T-helper 1 cell treated with Interleukin-12 subunit alpha and Interleukin-12 subunit beta and Interleukin-4 antibody, amounts not matched to agents 30 μg/mL and 1 μg/mL, for 36 hours (primary cell): ENCODE results near the gene RALGPS2.

Source experiments
- H3K27ac Mint-ChIP-seq: one replicate; pipeline ENCODE4 v1.8.0; 2021; ENCODE audit warnings: mild to moderate bottlenecking, mixed read lengths
- H3K27me3 Mint-ChIP-seq: one replicate; pipeline ENCODE4 v1.8.0; 2021; ENCODE audit warnings: low read depth, mixed read lengths
- H3K36me3 Mint-ChIP-seq: one replicate; pipeline ENCODE4 v1.8.0; 2021; ENCODE audit warnings: low read depth, mixed read lengths
- H3K4me1 Mint-ChIP-seq: one replicate; pipeline ENCODE4 v1.8.0; 2021; ENCODE audit warnings: low read depth, mixed read lengths
- H3K4me3 Mint-ChIP-seq: one replicate; pipeline ENCODE4 v1.8.0; 2021; ENCODE audit warnings: mild to moderate bottlenecking, moderate library complexity, mixed read lengths
- H3K9me3 Mint-ChIP-seq: one replicate; pipeline ENCODE4 v1.8.0; 2021; ENCODE audit warnings: mixed read lengths

RALGPS2 gene

GRCh38 chr1:178874966-178875365, 149.9 kb downstream of the RALGPS2 start:
- no peaks in the 10 kb centered on the region for H3K9me3 Mint-ChIP-seq
- H3K36me3 Mint-ChIP-seq = no peaks in the 10 kb centered on the region

GRCh38 chr1:178875936-178876335, 150.9 kb downstream of the RALGPS2 start:
- Mint-ChIP-seq H3K4me3 (no peak overlapping the region), H3K4me1 (no peaks in the 10 kb centered on the region), H3K36me3 (no peaks in the 10 kb centered on the region), H3K27ac (no peak overlapping the region), H3K27me3 (no peaks in the 10 kb centered on the region), H3K9me3 (no peaks in the 10 kb centered on the region)

More at GRCh38 chr1:178874966-178875365, 149.9 kb downstream of the RALGPS2 start:
- H3K4me1 Mint-ChIP-seq = no peaks in the 10 kb centered on the region
- H3K4me3 Mint-ChIP-seq = no peak overlapping the region
- H3K27me3 Mint-ChIP-seq = no peaks in the 10 kb centered on the region
- H3K27ac Mint-ChIP-seq = no peak overlapping the region

- H3K36me3 Mint-ChIP-seq = no peaks in the 10 kb centered on the region
- no peak overlapping the region for H3K27ac Mint-ChIP-seq
- no peaks in the 10 kb centered on the region for H3K27me3 Mint-ChIP-seq
- no peaks in the 10 kb centered on the region for H3K4me1 Mint-ChIP-seq
- H3K9me3 Mint-ChIP-seq = no peaks in the 10 kb centered on the region
- no peak overlapping the region for H3K4me3 Mint-ChIP-seq
Observed at GRCh38 chr1:178877896-178878295, 152.9 kb downstream of the RALGPS2 start.

- H3K27ac Mint-ChIP-seq = no peak overlapping the region
- H3K4me1 Mint-ChIP-seq = no peaks in the 10 kb centered on the region
- H3K9me3 Mint-ChIP-seq = no peaks in the 10 kb centered on the region
- H3K36me3 Mint-ChIP-seq = no peaks in the 10 kb centered on the region
- no peak overlapping the region for H3K4me3 Mint-ChIP-seq
- H3K27me3 Mint-ChIP-seq = no peaks in the 10 kb centered on the region
Observed at GRCh38 chr1:178881950-178882349, 156.9 kb downstream of the RALGPS2 start.

- Mint-ChIP-seq H3K4me1 (no peaks in the 10 kb centered on the region), H3K4me3 (no peak overlapping the region), H3K36me3 (no peaks in the 10 kb centered on the region), H3K27me3 (no peaks in the 10 kb centered on the region), H3K27ac (no peak overlapping the region), H3K9me3 (no peaks in the 10 kb centered on the region)
Observed at GRCh38 chr1:178885869-178886268, 160.8 kb downstream of the RALGPS2 start.

GRCh38 chr1:178886551-178886950, 161.5 kb downstream of the RALGPS2 start:
- Mint-ChIP-seq H3K27ac (no peak overlapping the region), H3K9me3 (no peaks in the 10 kb centered on the region), H3K36me3 (no peaks in the 10 kb centered on the region), H3K27me3 (no peaks in the 10 kb centered on the region), H3K4me3 (no peak overlapping the region), H3K4me1 (no peaks in the 10 kb centered on the region)

GRCh38 chr1:178895928-178896327, 170.9 kb downstream of the RALGPS2 start:
- H3K27ac Mint-ChIP-seq = no peak overlapping the region
- no peaks in the 10 kb centered on the region for H3K27me3 Mint-ChIP-seq
- peaks cover 3% of the 10 kb centered on the region for H3K4me1 Mint-ChIP-seq
- no peaks in the 10 kb centered on the region for H3K9me3 Mint-ChIP-seq
- peaks cover 2% of the 10 kb centered on the region for H3K36me3 Mint-ChIP-seq
- H3K4me3 Mint-ChIP-seq = no peak overlapping the region

GRCh38 chr1:178898401-178898800, 173.4 kb downstream of the RALGPS2 start:
- no peaks in the 10 kb centered on the region for H3K27me3 Mint-ChIP-seq
- no peak overlapping the region for H3K4me3 Mint-ChIP-seq
- H3K36me3 Mint-ChIP-seq = peaks cover 2% of the 10 kb centered on the region
- H3K9me3 Mint-ChIP-seq = no peaks in the 10 kb centered on the region
- H3K27ac Mint-ChIP-seq = no peak overlapping the region
- peaks cover 3% of the 10 kb centered on the region for H3K4me1 Mint-ChIP-seq

- Mint-ChIP-seq H3K9me3 (no peaks in the 10 kb centered on the region), H3K4me3 (no peak overlapping the region), H3K4me1 (peaks cover 3% of the 10 kb centered on the region), H3K27me3 (no peaks in the 10 kb centered on the region), H3K36me3 (peaks cover 2% of the 10 kb centered on the region), H3K27ac (no peak overlapping the region)
Observed at GRCh38 chr1:178899402-178899801, 174.4 kb downstream of the RALGPS2 start.

GRCh38 chr1:178901482-178902125, 176.6 kb downstream of the RALGPS2 start:
- no peaks in the 10 kb centered on the region for H3K9me3 Mint-ChIP-seq
- no peak overlapping the region for H3K4me3 Mint-ChIP-seq
- peaks cover 3% of the 10 kb centered on the region for H3K4me1 Mint-ChIP-seq
- H3K27ac Mint-ChIP-seq = no peak overlapping the region
- no peaks in the 10 kb centered on the region for H3K36me3 Mint-ChIP-seq
- no peaks in the 10 kb centered on the region for H3K27me3 Mint-ChIP-seq

GRCh38 chr1:178908358-178908757, 183.3 kb downstream of the RALGPS2 start:
- H3K9me3 Mint-ChIP-seq = peaks cover 8% of the 10 kb centered on the region
- no peaks in the 10 kb centered on the region for H3K36me3 Mint-ChIP-seq
- H3K27me3 Mint-ChIP-seq = peaks cover 4% of the 10 kb centered on the region
- H3K4me1 Mint-ChIP-seq = no peaks in the 10 kb centered on the region
- no peak overlapping the region for H3K27ac Mint-ChIP-seq
- no peak overlapping the region for H3K4me3 Mint-ChIP-seq

- peaks cover 8% of the 10 kb centered on the region for H3K9me3 Mint-ChIP-seq
- H3K4me3 Mint-ChIP-seq = no peak overlapping the region
- no peaks in the 10 kb centered on the region for H3K36me3 Mint-ChIP-seq
- H3K27me3 Mint-ChIP-seq = peaks cover 4% of the 10 kb centered on the region
- H3K4me1 Mint-ChIP-seq = no peaks in the 10 kb centered on the region
- H3K27ac Mint-ChIP-seq = no peak overlapping the region
Observed at GRCh38 chr1:178910023-178910422, 185.0 kb downstream of the RALGPS2 start.

- peaks cover 8% of the 10 kb centered on the region for H3K9me3 Mint-ChIP-seq
- no peak overlapping the region for H3K27ac Mint-ChIP-seq
- peaks cover 11% of the 10 kb centered on the region for H3K27me3 Mint-ChIP-seq
- no peak overlapping the region for H3K4me3 Mint-ChIP-seq
- no peaks in the 10 kb centered on the region for H3K36me3 Mint-ChIP-seq
- no peaks in the 10 kb centered on the region for H3K4me1 Mint-ChIP-seq
Observed at GRCh38 chr1:178912597-178912996, 187.6 kb downstream of the RALGPS2 start.

- Mint-ChIP-seq H3K27me3 (peaks cover 10% of the 10 kb centered on the region), H3K4me3 (no peak overlapping the region), H3K9me3 (no peaks in the 10 kb centered on the region), H3K27ac (no peak overlapping the region), H3K4me1 (no peaks in the 10 kb centered on the region), H3K36me3 (no peaks in the 10 kb centered on the region)
Observed at GRCh38 chr1:178916448-178917174, 191.6 kb downstream of the RALGPS2 start.

- H3K9me3 Mint-ChIP-seq = no peaks in the 10 kb centered on the region
- H3K27ac Mint-ChIP-seq = no peak overlapping the region
- H3K4me1 Mint-ChIP-seq = no peaks in the 10 kb centered on the region
- H3K27me3 Mint-ChIP-seq = peaks cover 10% of the 10 kb centered on the region
- H3K36me3 Mint-ChIP-seq = no peaks in the 10 kb centered on the region
- H3K4me3 Mint-ChIP-seq = no peak overlapping the region
Observed at GRCh38 chr1:178918308-178918707, 193.3 kb downstream of the RALGPS2 start.
